SW 1271 (cell line): ENCODE measurements around the gene PREB.
"Not testable (repeated sequence)": the region's sequence is repeated elsewhere in the genome, so short reads cannot be mapped to it uniquely, and the experiment has no call there.

Source experiments
- DNase-seq, 2 experiments: peaks; one replicate each; lab custom pipeline; 2025; lab: John Stamatoyannopoulos, UW

The PREB gene

GRCh38 chr2:27125104-27125503 is 9.3 kb downstream of the PREB start:
- DNase-seq = no peak

DNA sequence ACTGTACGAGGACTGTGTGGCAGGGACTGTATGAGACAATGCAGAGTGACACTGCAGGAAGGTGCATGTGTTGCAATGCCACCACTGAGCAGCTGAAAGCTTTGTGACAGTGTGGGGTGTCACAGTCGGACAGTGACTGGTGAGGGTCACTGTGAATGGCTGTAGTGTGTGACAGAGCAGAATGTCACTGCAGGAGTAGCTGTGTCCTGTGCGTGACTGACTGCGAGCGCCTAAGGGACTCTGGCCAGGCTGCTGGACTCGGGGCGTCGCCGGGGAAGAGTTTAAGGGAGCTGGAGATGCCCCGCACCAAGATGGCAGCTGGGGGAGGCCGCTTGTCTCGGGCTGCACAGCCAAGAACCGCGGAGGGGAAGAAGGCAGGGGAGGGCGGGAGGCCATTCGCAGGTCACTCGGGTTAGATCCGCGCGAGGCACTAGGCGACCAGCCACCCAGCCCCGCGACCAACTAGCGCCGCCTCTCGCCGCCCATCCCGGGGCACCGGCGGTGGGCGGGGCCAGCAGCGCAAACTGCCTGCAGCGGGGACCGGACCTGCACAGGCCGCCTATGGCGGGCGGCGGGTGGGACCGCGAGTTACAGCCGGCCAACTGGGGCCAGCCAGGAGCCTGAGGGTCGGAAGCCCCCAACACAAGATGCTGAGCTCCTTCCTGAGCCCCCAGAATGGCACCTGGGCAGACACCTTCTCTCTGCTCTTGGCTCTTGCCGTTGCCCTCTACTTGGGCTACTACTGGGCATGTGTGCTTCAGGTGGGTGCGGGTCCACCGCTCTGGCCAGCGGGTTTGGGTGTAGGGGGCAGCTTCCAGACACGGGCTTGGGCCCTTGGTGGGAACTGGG is 10.9 kb downstream of the PREB start, which contains the start of gene ABHD1:
Gene ABHD1 (plus strand): TSS at position 514 of the 849 bp plus-strand sequence. CDS start 134 bp downstream, at position 648.
- DNase-seq = no peak

DNA sequence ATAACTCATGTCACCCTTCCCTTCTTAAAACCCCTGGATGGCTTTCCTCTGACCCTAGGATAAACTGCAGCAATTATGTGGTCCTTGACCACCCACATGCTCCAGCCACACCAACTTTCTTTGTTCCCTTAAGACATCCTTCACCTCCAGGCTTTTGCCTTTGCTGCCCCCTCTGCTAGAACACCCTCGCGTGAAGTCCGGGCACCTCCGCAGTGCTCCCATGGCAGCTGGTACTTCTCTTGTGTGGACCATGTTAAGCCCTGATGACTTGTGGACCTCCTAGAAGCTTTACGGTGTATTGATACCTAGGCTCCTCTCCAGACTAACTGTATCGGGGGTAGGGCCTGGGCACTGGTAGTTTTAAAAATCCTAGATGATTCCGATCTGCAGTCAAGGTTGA is 11.6 kb downstream of the PREB start:
- no peak for DNase-seq

DNA sequence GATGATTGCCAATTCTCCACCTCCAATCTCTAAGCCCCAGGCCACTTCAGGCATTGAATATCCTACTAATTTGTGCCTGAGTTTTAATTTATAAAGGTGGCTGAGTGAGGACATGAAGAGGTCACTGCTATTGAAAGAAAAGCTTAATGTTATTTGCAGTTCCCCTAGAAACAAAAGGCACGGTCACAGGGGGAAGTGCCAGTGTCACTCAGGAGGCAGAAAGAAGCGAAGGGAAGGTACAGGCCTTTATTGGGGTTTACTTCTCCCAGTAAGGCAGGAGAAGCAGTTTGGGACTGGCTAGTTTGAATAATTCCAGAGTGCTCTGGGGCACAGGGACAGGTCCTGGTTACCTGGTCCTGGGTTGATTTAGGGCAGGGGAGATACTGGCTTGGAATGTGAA is 12.5 kb downstream of the PREB start:
- DNase-seq = no peak

- not testable (repeated sequence) for DNase-seq
Measured at GRCh38 chr2:27119330-27119670, 15.1 kb downstream of the PREB start.

DNA sequence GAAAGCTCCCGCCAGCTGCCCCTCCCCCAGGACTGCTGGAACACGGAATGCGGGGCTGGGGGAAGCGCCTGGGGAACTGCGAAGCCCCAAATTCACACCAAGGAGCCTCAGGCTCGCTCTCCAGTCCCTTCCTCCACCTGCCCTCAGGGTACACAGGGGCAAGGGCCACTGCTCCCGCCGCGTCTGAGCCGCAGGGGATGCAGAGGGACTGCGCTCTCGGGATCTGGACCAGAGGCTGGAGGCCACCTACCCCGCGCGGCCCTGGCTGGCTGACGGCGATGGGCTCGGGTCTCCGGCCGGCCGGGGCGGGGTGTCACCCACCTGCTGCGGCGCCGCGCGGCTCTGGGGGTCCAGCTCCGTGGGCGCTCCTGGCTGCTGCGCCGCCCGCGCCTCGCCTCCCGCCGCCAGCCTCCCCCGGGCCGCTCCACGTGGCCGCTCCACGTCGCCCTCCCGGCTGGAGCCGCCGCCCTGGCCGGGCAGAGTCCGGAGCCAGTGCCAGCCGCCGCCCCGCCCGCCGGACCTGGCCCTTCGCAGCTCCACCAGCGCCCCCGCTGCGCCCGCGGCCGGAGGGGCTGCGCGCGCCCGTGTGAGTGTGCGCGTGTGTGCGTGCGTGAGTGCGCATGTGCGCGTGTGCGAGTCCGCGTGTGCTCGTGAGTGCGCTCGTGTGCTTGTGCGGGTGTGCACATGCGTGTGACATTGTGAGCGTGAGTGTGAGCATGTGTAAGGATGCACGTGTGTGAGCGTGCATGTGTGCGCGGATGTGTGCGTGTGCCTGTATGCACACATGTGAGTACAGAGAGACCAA is 15.7 kb downstream of the PREB start, which contains the start of gene CGREF1:
Gene CGREF1 (minus strand): TSS at position 604 of the 805 bp plus-strand sequence. CDS start 14,762 bp downstream, outside the sequence.
- no peak for DNase-seq

GRCh38 chr2:27117995-27118524 is 16.4 kb downstream of the PREB start:
- no peak for DNase-seq

GRCh38 chr2:27115519-27115918 is 18.9 kb downstream of the PREB start:
- no peak for DNase-seq

DNA sequence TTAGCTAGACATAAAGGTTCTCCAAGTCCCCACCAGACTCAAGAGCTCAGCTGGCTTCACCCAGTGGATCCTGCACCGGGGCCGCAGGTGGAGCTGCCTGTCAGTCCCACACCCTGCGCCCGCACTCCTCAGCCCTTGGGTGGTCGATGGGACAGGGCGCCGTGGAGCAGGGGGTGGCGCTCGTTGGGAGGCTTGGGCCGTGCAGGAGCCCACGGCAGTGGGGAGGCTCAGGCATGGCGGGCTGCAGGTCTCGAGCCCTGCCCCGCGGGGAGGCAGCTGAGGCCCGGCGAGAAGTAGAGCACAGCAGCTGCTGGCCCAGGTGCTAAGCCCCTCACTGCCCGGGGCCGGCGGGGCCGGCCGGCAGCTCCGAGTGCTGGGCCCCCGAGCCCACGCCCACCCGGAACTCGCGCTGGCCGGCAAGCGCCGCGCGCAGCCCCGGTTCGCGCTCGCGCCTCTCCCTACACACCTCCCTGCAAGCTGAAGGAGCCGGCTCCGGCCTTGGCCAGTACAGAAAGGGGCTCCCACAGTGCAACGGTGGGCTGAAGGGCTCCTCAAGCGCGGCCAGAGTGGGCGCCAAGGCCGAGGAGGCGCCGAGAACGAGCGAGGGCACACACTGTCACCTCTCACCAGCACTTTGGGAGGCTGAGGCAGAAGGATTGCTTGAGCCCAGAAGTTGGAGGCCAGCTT is 22.9 kb downstream of the PREB start:
- DNase-seq = not testable (repeated sequence)

DNA sequence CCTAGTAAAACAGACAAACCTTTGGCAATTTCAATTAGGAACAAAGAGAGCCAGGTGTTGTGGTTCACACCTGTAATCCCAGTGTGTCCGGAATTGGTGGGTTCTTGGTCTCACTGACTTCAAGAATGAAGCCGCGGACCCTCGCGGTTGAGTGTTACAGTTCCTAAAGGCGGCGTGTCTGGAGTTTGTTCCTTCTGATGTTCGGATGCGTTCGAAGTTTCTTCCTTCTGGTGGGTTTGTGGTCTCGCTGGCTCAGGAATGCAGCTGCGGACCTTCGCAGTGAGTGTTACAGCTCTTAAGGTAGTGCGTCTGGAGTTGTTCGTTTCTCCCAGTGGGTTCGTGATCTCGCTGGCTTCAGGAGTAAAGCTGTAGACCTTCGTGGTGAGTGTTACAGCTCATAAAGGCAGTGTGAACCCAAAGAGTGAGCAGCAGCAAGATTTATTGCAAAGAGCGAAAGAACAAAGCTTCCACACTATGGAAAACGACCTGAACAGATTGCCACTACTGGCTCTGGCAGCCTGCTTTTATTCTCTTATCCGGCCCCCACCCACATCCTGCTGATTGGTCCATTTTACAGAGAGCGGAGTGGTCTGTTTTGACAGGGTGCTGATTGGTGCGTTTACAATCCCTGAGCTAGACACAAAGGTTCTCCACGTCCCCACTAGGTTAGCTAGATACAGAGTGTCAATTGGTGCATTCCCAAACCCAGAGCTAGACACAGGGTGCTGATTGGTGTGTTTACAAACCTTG is 23.7 kb downstream of the PREB start:
- DNase-seq = not testable (repeated sequence)

- DNase-seq = no peak
Measured at GRCh38 chr2:27109083-27109482, 25.4 kb downstream of the PREB start.

- no peak for DNase-seq
Measured at GRCh38 chr2:27108221-27108620, 26.2 kb downstream of the PREB start.

- DNase-seq = no peak
Measured at GRCh38 chr2:27105981-27106380, 28.5 kb downstream of the PREB start.

DNA sequence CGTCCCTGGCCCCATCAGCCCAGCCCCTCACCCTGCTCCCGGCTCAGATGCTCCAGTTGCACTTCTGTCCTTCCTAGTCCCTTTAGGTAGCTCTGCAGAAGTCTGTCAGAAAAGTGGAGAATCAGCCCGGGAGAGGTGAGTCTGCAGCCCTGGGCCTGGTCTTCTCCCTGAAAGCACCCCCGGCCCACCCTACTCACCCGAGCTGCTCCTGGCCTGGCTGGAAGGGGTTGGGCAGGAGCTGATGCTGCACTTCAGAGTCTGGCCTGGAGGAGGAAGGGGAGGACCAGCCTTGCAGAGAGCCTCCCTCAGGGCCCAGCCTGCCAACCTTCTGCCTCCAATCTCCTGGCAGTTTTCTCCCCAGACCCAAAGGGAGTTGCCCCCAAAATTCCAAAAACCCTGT is 32.1 kb downstream of the PREB start:
- no peak for DNase-seq

DNA sequence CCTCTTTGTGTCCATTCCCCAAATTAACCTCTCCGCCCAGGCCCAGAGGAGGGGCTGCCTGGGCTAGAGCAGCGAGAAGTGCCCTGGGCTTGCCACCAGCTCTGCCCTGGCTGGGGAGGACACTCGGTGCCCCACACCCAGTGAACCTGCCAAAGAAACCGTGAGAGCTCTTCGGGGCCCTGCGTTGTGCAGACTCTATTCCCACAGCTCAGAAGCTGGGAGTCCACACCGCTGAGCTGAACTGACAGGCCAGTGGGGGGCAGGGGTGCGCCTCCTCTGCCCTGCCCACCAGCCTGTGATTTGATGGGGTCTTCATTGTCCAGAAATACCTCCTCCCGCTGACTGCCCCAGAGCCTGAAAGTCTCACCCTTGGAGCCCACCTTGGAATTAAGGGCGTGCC is 34.4 kb downstream of the PREB start:
- no peak for DNase-seq

- DNase-seq = no peak
Measured at GRCh38 chr2:27099334-27099955, 35.0 kb downstream of the PREB start.

- DNase-seq = no peak
Measured at GRCh38 chr2:27097341-27097740, 37.1 kb downstream of the PREB start.

DNA sequence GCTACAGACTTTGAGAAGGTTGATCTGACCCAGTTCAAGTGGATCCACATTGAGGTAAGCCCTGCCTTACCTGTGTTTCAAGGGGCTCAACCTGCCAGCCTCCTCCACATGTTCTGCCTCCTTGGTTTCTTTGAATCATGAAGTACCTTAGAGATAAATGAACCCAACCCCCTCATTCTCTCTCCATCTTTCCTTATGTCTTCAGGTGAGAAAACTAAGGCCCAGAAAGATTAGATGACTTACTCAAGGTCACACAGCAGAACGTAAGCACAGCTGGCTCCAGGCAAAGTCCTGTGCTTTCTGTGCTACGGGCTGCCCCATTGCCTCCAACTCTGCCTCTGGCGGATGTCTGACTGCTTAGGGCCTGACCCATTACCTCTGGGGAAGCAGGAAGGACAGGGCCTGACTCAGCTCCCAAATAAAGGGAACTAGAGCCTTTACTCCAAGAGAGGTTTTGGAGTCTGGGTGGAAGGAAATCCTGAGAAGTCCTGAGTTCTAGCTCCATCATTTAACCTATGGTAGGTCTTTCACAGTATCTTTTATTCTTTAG is 37.6 kb downstream of the PREB start:
- DNase-seq = no peak

- DNase-seq = peak in 1 of 2 experiments; percentile 37
Measured at GRCh38 chr2:27095745-27096651, 38.4 kb downstream of the PREB start.

DNA sequence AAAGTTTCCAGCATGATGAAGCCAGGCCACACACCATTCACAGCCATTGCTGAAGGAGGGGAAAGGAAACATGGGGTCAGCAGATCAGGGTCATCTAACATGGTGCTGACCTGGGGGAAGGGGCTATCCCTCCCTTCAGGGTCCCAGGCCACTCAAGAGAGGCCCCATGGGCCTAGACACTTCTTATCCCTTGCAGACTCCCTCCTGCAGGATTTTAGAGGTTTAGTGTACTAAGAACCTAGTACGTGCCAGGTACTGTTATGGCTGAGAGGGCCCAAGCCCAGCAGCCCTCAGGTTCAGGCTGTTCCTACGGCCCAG is 39.0 kb downstream of the PREB start:
- no peak for DNase-seq
